GM13976 (cell line): Measurements from ENCODE around the gene SIK3.
A peak's percentile ranks its signal among the peaks of the same experiment; 100 is the strongest.

ENCODE experiments used
- DNase-seq: peaks from one replicate; pipeline ENCODE4 v3.0.0; 2012; ENCODE audit warnings: low spot score
- CTCF ChIP-seq: IDR thresholded peaks from 2 replicates; pipeline ENCODE4 v1.5.1; 2012; ENCODE audit warnings: borderline replicate concordance, mild to moderate bottlenecking; ENCODE audit not compliant: insufficient read depth; ENCODE audit errors: extremely low read depth, missing control alignments, control extremely low read depth
- in situ Hi-C: fragments of 300-500 bp; cut with MboI; formaldehyde crosslinking; loops from one replicate; pipeline ENCODE4 v1.12.0; 2022; ENCODE audit warnings: low sequenced_read_pairs, mixed read lengths, inconsistent platforms; ENCODE audit not compliant: unreplicated experiment

The SIK3 gene

DNA sequence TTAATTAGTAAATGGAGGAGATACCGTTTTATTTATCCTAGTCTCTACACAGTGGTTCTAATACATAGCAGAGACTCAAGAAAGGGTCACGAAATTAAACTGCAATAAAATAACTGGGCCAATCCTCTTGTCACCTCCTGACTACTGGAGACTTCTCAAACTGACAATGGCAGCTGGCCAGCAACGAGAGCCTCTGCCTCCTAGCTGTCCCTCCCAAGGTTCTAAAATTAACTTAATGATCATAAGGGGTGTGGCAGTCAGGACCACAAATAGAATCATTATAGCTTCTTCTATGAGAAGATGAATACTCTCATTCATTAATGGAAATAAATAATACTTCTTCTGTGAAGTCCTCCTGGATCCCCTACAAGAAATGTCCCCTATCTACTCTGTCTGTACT lies 197.0 kb downstream of the SIK3 start:
- DNase-seq: no peak
- in situ Hi-C loops: no loop called here
- no peak for TF ChIP-seq CTCF

- TF ChIP-seq CTCF: no peak
- in situ Hi-C loops: no loop called here
- no peak for DNase-seq
These were observed 202.0 kb downstream of the SIK3 start for GRCh38 chr11:116896211-116896610.

- TF ChIP-seq CTCF: peak; percentile 63
- DNase-seq: peak; percentile 43
- in situ Hi-C loops: no loop called here
These were observed 203.0 kb downstream of the SIK3 start for GRCh38 chr11:116895048-116895757.

DNA sequence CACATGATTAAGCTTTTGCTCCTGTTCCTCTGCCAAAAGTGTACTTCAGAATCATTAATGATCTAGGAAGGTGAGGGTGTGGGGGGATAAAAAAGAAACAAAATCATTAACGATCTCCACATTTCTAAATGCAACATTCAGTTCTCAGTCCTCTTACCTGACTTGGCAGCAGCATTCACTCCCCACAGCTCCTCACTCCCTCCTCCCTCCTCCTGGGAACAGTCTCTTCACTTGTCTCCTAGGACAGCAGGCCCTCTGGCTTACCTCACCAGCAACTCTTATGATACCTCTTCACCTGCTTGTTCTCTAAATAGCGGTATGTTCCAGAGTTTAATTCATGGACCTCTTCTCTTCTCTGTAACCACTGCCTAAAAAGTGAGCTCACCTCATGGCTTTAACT lies 204.3 kb downstream of the SIK3 start:
- no peak for DNase-seq
- TF ChIP-seq CTCF: no peak
- in situ Hi-C loops: no loop called here

- DNase-seq: no peak
- in situ Hi-C loops: no loop called here
- no peak for TF ChIP-seq CTCF
These were observed 204.8 kb downstream of the SIK3 start for GRCh38 chr11:116893437-116893836.

DNA sequence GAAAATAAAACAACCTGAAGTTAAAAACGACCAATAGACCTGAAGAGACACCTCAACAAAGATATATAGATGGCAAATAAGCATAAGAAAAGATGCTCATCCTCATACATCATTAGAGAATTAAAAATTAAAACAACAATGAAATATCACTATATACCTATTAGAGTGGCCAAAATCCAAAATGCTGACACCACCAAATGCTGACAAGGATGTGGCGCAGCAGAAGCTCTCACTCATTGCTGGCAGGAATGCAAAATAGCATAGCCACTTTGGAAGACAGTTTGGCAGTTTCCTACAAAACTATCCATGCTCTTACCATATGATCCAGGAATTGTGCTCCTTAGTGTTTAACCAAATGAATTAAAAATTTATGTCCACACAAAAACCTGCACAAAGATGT lies 205.9 kb downstream of the SIK3 start:
- no peak for DNase-seq
- in situ Hi-C loops: no loop called here
- no peak for TF ChIP-seq CTCF
